H9 (cell line): ENCODE results near the gene EBF4. TPM values are rescaled to one million over a fixed set of nuclear protein-coding genes. Genes with fewer than 3 reads are reported as not detected.

Source experiments
- DNase-seq: peaks from one replicate; pipeline ENCODE4 v3.0.0-alpha.2; 2017
- H2AFZ ChIP-seq: one replicate; pipeline ENCODE4 v1.6.1; 2013; ENCODE audit warnings: mild to moderate bottlenecking, low read length, control low read depth, moderate library complexity
- H2AK5ac ChIP-seq: 2 replicates; pipeline ENCODE4 v1.6.1; 2013; ENCODE audit warnings: low read length, control low read depth, mixed read lengths; ENCODE audit not compliant: insufficient read length
- H2BK120ac ChIP-seq: one replicate; pipeline ENCODE4 v1.6.1; 2013; ENCODE audit warnings: low read depth, mild to moderate bottlenecking, low read length, control low read depth, inconsistent platforms; ENCODE audit not compliant: poor library complexity, severe bottlenecking
- H2BK12ac ChIP-seq: 2 replicates; pipeline ENCODE4 v1.6.1; 2013; ENCODE audit warnings: low read length, control low read depth, mixed read lengths, low read depth; ENCODE audit not compliant: insufficient read length
- H2BK15ac ChIP-seq: 2 replicates; pipeline ENCODE4 v1.6.1; 2013; ENCODE audit warnings: low read depth, low read length, control low read depth
- H2BK20ac ChIP-seq: one replicate; pipeline ENCODE4 v1.6.1; 2013; ENCODE audit warnings: low read depth, mild to moderate bottlenecking, low read length, control low read depth, inconsistent platforms; ENCODE audit not compliant: poor library complexity, severe bottlenecking
- H2BK5ac ChIP-seq: 2 replicates; pipeline ENCODE4 v1.6.1; 2013; ENCODE audit warnings: low read length, control low read depth, mixed read lengths; ENCODE audit not compliant: insufficient read length
- H3K14ac ChIP-seq: 2 replicates; pipeline ENCODE4 v1.6.1; 2013; ENCODE audit warnings: low read length, control low read depth; ENCODE audit not compliant: insufficient read depth
- H3K18ac ChIP-seq: 2 replicates; pipeline ENCODE4 v1.6.1; 2013; ENCODE audit warnings: low read depth, mild to moderate bottlenecking, mixed read lengths, low read length, control low read depth; ENCODE audit not compliant: insufficient read length
- H3K23ac ChIP-seq: 2 replicates; pipeline ENCODE4 v1.6.1; 2013; ENCODE audit warnings: low read length, control low read depth, mixed read lengths, low read depth; ENCODE audit not compliant: insufficient read length
- H3K23me2 ChIP-seq: 2 replicates; pipeline ENCODE4 v1.6.1; 2013; ENCODE audit warnings: low read depth, mild to moderate bottlenecking, mixed read lengths, low read length, control low read depth; ENCODE audit not compliant: insufficient read length, poor library complexity, severe bottlenecking
- H3K27ac ChIP-seq: 2 replicates; pipeline ENCODE4 v1.5.1; 2013; ENCODE audit warnings: low read length, control low read depth, mixed read lengths, low read depth; ENCODE audit not compliant: insufficient read length
- H3K27me3 ChIP-seq: 2 replicates; pipeline ENCODE4 v1.6.1; 2013; ENCODE audit warnings: low read length, control low read depth, inconsistent platforms; ENCODE audit not compliant: insufficient read depth
- H3K4ac ChIP-seq: 2 replicates; pipeline ENCODE4 v1.6.1; 2013; ENCODE audit warnings: low read depth, mild to moderate bottlenecking, control low read depth, inconsistent platforms, low read length, moderate library complexity
- H3K4me1 ChIP-seq: 2 replicates; pipeline ENCODE4 v1.6.1; 2013; ENCODE audit warnings: low read length, control low read depth, inconsistent platforms; ENCODE audit not compliant: insufficient read depth
- H3K4me2 ChIP-seq: 2 replicates; pipeline ENCODE4 v1.6.1; 2013; ENCODE audit warnings: low read length, control low read depth, mixed read lengths; ENCODE audit not compliant: insufficient read length, insufficient read depth
- H3K56ac ChIP-seq: 2 replicates; pipeline ENCODE4 v1.6.1; 2013; ENCODE audit warnings: low read depth, mild to moderate bottlenecking, mixed read lengths, low read length, control low read depth; ENCODE audit not compliant: insufficient read length
- H3K79me1 ChIP-seq: 2 replicates; pipeline ENCODE4 v1.6.1; 2013; ENCODE audit warnings: low read depth, mild to moderate bottlenecking, moderate library complexity, low read length, control low read depth, inconsistent platforms; ENCODE audit not compliant: insufficient read depth, poor library complexity, severe bottlenecking
- H3K79me2 ChIP-seq: 2 replicates; pipeline ENCODE4 v1.6.1; 2013; ENCODE audit warnings: low read length, control low read depth, inconsistent platforms; ENCODE audit not compliant: insufficient read depth
- H3K9ac ChIP-seq: 2 replicates; pipeline ENCODE4 v1.6.1; 2013; ENCODE audit warnings: low read length, control low read depth, mixed read lengths; ENCODE audit not compliant: insufficient read length; ENCODE audit errors: extremely low read depth
- H3K9me3 ChIP-seq: one replicate; pipeline ENCODE4 v1.6.1; 2013; ENCODE audit warnings: low read depth, low read length, inconsistent platforms; ENCODE audit not compliant: control insufficient read depth
- H3T11ph ChIP-seq: one replicate; pipeline ENCODE4 v1.6.1; 2013; ENCODE audit warnings: mild to moderate bottlenecking, low read length, control low read depth, inconsistent platforms
- H4K20me1 ChIP-seq: one replicate; pipeline ENCODE4 v1.6.1; 2013; ENCODE audit not compliant: control insufficient read depth, insufficient read length, insufficient read depth
- H4K5ac ChIP-seq: 2 replicates; pipeline ENCODE4 v1.6.1; 2013; ENCODE audit warnings: low read depth, mild to moderate bottlenecking, mixed read lengths, low read length, control low read depth; ENCODE audit not compliant: insufficient read length
- H4K8ac ChIP-seq: replicated peaks from 2 replicates; pipeline ENCODE4 v1.6.1; 2013; ENCODE audit warnings: low read length, control low read depth, mixed read lengths, low read depth; ENCODE audit not compliant: insufficient read length
- H4K91ac ChIP-seq: 2 replicates; pipeline ENCODE4 v1.6.1; 2013; ENCODE audit warnings: low read depth, mild to moderate bottlenecking, moderate library complexity, mixed read lengths, low read length, control low read depth; ENCODE audit not compliant: insufficient read length
- H3K27ac Mint-ChIP-seq, 3 experiments: 2 replicates in 2 of 3; 3 replicates in 1 of 3; pipeline ENCODE4 v1.8.0; 2020 to 2021; ENCODE audit warnings: mixed read lengths in 3 of 3, mild to moderate bottlenecking in 1 of 3, moderate library complexity in 1 of 3
- H3K27me3 Mint-ChIP-seq: 2 replicates; pipeline ENCODE4 v1.8.0; 2021; ENCODE audit warnings: low read depth, mild to moderate bottlenecking, moderate library complexity, mixed read lengths
- H3K36me3 Mint-ChIP-seq, 3 experiments: 2 replicates in 2 of 3; 3 replicates in 1 of 3; pipeline ENCODE4 v1.8.0; 2020 to 2021; ENCODE audit warnings: low read depth in 3 of 3, mixed read lengths in 3 of 3; ENCODE audit not compliant: insufficient read depth in 1 of 3
- H3K4me1 Mint-ChIP-seq, 2 experiments: 2 replicates each; pipeline ENCODE4 v1.8.0; 2020; ENCODE audit warnings: mixed read lengths in 2 of 2
- H3K4me3 Mint-ChIP-seq, 2 experiments: 2 replicates in 1 of 2; 3 replicates in 1 of 2; pipeline ENCODE4 v1.8.0; 2020 to 2021; ENCODE audit warnings: mild to moderate bottlenecking in 2 of 2, mixed read lengths in 2 of 2, moderate library complexity in 1 of 2
- H3K9me3 Mint-ChIP-seq, 2 experiments: 2 replicates in 1 of 2; 3 replicates in 1 of 2; pipeline ENCODE4 v1.8.0; 2020; ENCODE audit warnings: mild to moderate bottlenecking in 2 of 2, mixed read lengths in 2 of 2, moderate library complexity in 1 of 2
- CTCF ChIP-seq: fragments of 200-600 bp; sonication (generic); conservative IDR thresholded peaks from 3 replicates; pipeline ENCODE4 v1.8.0; 2021; ENCODE audit warnings: antibody characterized with exemption, mild to moderate bottlenecking
- WGBS: extraction: QIAGEN DNeasy Blood & Tissue Kit; methylation state at CpG from one replicate; pipeline ENCODE4 v1.1.7; 2013; ENCODE audit warnings: missing lambda C conversion rate, low lambda C conversion rate, mixed read lengths; ENCODE audit not compliant: insufficient read length; ENCODE audit errors: extremely low coverage; 5-methylcytosine and 5-hydroxymethylcytosine counted together
- total RNA-seq: library from RNA; stranded (reverse); gene quantifications from 2 replicates; pipeline ENCODE4 v1.2.1, GENCODE V29; 2021

EBF4 gene
- total RNA-seq, 1 experiment from 2014 or later = 3.9 TPM

- Histone ChIP-seq H3K23me2 (no peaks in the 10 kb centered on the region), H3K4me2 (no peak overlapping the region), H3K14ac (no peak overlapping the region), H3K18ac (no peak overlapping the region), H4K5ac (no peak overlapping the region), H3K79me1 (no peaks in the 10 kb centered on the region), H4K8ac (no peak overlapping the region), H3K23ac (no peak overlapping the region), H3K56ac (no peak overlapping the region), H2AK5ac (no peak overlapping the region), H3K4me1 (no peaks in the 10 kb centered on the region; the same call in 1 of the 2 replicates), H3K9me3 (no peaks in the 10 kb centered on the region), H3T11ph (no peak overlapping the region), H3K27ac (no peak overlapping the region), H2AFZ (no peak overlapping the region), H3K4ac (no peak overlapping the region), H4K91ac (no peak overlapping the region), H2BK20ac (no peak overlapping the region), H3K27me3 (no peaks in the 10 kb centered on the region), H4K20me1 (no peaks in the 10 kb centered on the region), H3K9ac (no peak overlapping the region), H2BK15ac (no peak overlapping the region), H3K79me2 (no peaks in the 10 kb centered on the region), H2BK12ac (no peak overlapping the region), H2BK5ac (no peak overlapping the region), H2BK120ac (no peak overlapping the region)
- H3K4me1 Mint-ChIP-seq = peaks cover 14 to 15% of the 10 kb centered on the region in 2 experiments
- H3K4me3 Mint-ChIP-seq = no peak overlapping the region
- H3K27me3 Mint-ChIP-seq = peaks cover 6% of the 10 kb centered on the region
- WGBS = no CpG with 5 or more reads among the region's 24 CpGs
- no peak for DNase-seq
- peaks cover 23 to 66% (median 38%) of the 10 kb centered on the region in 3 experiments for H3K36me3 Mint-ChIP-seq
- TF ChIP-seq CTCF = no peak
- no peak overlapping the region; a peak in 1 of 7 replicates for H3K27ac Mint-ChIP-seq
- H3K9me3 Mint-ChIP-seq = no peaks in the 10 kb centered on the region; a peak in 1 of 5 replicates
Measured at GRCh38 chr20:2795451-2795850, 102.9 kb downstream of the EBF4 start.
